HG02759 (cell line): ENCODE data around the gene RTN4IP1.
A peak's percentile ranks its signal among the peaks of the same experiment; 100 is the strongest.
"Not testable (repeated sequence)": the region's sequence is repeated elsewhere in the genome, so short reads cannot be mapped to it uniquely, and the experiment has no call there.

Experiments
- ATAC-seq: cut with Tn5 transposase; IDR thresholded peaks from one replicate; pipeline ENCODE4 v1.9.1; 2021; ENCODE audit warnings: mild to moderate bottlenecking, moderate library complexity; ENCODE audit not compliant: unreplicated experiment

The RTN4IP1 gene

GRCh38 chr6:106548926-106549455 lies 80.3 kb downstream of the RTN4IP1 start:
- ATAC-seq, result not testable (repeated sequence)

GRCh38 chr6:106547601-106548453 lies 81.5 kb downstream of the RTN4IP1 start:
- no peak for ATAC-seq

- no peak for ATAC-seq
Observed at GRCh38 chr6:106546691-106547414, 82.4 kb downstream of the RTN4IP1 start.

- no peak for ATAC-seq
Observed at GRCh38 chr6:106546261-106546690, 83.0 kb downstream of the RTN4IP1 start.

GRCh38 chr6:106540907-106541306 lies 88.4 kb downstream of the RTN4IP1 start:
- no peak for ATAC-seq

GRCh38 chr6:106540432-106540831 lies 88.9 kb downstream of the RTN4IP1 start:
- ATAC-seq, result no peak

- no peak for ATAC-seq
Observed at GRCh38 chr6:106539936-106540335, 89.4 kb downstream of the RTN4IP1 start.

- no peak for ATAC-seq
Observed at GRCh38 chr6:106538145-106538544, 91.2 kb downstream of the RTN4IP1 start.

GRCh38 chr6:106537662-106538061 lies 91.6 kb downstream of the RTN4IP1 start:
- ATAC-seq, result no peak

GRCh38 chr6:106536851-106537250 lies 92.4 kb downstream of the RTN4IP1 start:
- peak; percentile 53 for ATAC-seq

GRCh38 chr6:106536357-106536756 lies 92.9 kb downstream of the RTN4IP1 start:
- ATAC-seq, result no peak

GRCh38 chr6:106535012-106535411 lies 94.3 kb downstream of the RTN4IP1 start:
- ATAC-seq, result no peak

- peak; percentile 40 for ATAC-seq
Observed at GRCh38 chr6:106534564-106534982, 94.7 kb downstream of the RTN4IP1 start.

- ATAC-seq, result no peak
Observed at GRCh38 chr6:106534004-106534403, 95.3 kb downstream of the RTN4IP1 start.

- ATAC-seq, result no peak
Observed at GRCh38 chr6:106533054-106533453, 96.2 kb downstream of the RTN4IP1 start.

- no peak for ATAC-seq
Observed at GRCh38 chr6:106530502-106530901, 98.8 kb downstream of the RTN4IP1 start.

GRCh38 chr6:106530026-106530425 lies 99.3 kb downstream of the RTN4IP1 start:
- no peak for ATAC-seq

GRCh38 chr6:106529438-106529837 lies 99.9 kb downstream of the RTN4IP1 start:
- ATAC-seq, result no peak

GRCh38 chr6:106528521-106528920 lies 100.8 kb downstream of the RTN4IP1 start:
- no peak for ATAC-seq

GRCh38 chr6:106527979-106528378 lies 101.3 kb downstream of the RTN4IP1 start:
- no peak for ATAC-seq

- no peak for ATAC-seq
Observed at GRCh38 chr6:106527117-106527516, 102.2 kb downstream of the RTN4IP1 start.

GRCh38 chr6:106525882-106526275 lies 103.4 kb downstream of the RTN4IP1 start:
- no peak for ATAC-seq
